GM23338 (cell line): ENCODE measurements around the gene ZFHX2.

Source experiments
- CREB1 ChIP-seq: fragments of 250-450 bp; sonication (Bioruptor Pico); IDR thresholded peaks from 2 replicates; pipeline ENCODE4 v1.5.0; 2020; ENCODE audit warnings: low read depth, mild to moderate bottlenecking, moderate library complexity
- EZH2 ChIP-seq: fragments of 200-600 bp; sonication (generic); IDR thresholded peaks from one replicate; pipeline ENCODE4 v1.8.0; 2017; ENCODE audit warnings: antibody characterized with exemption, mild to moderate bottlenecking, low read depth; ENCODE audit not compliant: unreplicated experiment
- EZH2phosphoT487 ChIP-seq: fragments of 200-600 bp; sonication (generic); IDR thresholded peaks from one replicate; pipeline ENCODE4 v1.8.1; 2018; ENCODE audit warnings: antibody characterized with exemption; ENCODE audit not compliant: unreplicated experiment
- JUNB ChIP-seq: IDR thresholded peaks from one replicate; pipeline ENCODE4 v1.6.1; 2016; ENCODE audit warnings: antibody characterized with exemption; ENCODE audit not compliant: unreplicated experiment
- NANOG ChIP-seq: IDR thresholded peaks from 2 replicates; pipeline ENCODE4 v1.6.1; 2016; ENCODE audit warnings: antibody characterized with exemption, borderline replicate concordance
- POLR2AphosphoS5 ChIP-seq: IDR thresholded peaks from 2 replicates; pipeline ENCODE4 v1.6.1; 2016; ENCODE audit warnings: antibody characterized with exemption, low read depth
- STAT1 ChIP-seq: IDR thresholded peaks from one replicate; pipeline ENCODE4 v1.6.1; 2016; ENCODE audit warnings: antibody characterized with exemption; ENCODE audit not compliant: unreplicated experiment
- ZNF331 ChIP-seq: fragments of 250-450 bp; sonication (Bioruptor Pico); IDR thresholded peaks from 2 replicates; pipeline ENCODE4 v1.5.0; 2020; ENCODE audit warnings: low read depth, mild to moderate bottlenecking, moderate library complexity
- TF ChIP-seq, protein P1 (sequence below): IDR thresholded peaks from one replicate; pipeline ENCODE4 v1.6.1; 2018; ENCODE audit warnings: antibody characterized with exemption; ENCODE audit not compliant: unreplicated experiment
- TF ChIP-seq, protein P2 (sequence below), 2 experiments: fragments of 200-600 bp in 1 of 2; sonication (generic) in 1 of 2; conservative IDR thresholded peaks; 2 replicates each; pipeline versions ENCODE4 v1.5.1 to v1.6.1; 2016 to 2017; ENCODE audit warnings: antibody characterized with exemption in 2 of 2, low read depth in 2 of 2, mild to moderate bottlenecking in 2 of 2, moderate library complexity in 1 of 2
- TF ChIP-seq, protein P3 (sequence below): IDR thresholded peaks from 2 replicates; pipeline ENCODE4 v1.6.1; 2016; ENCODE audit warnings: antibody characterized with exemption

DNA sequence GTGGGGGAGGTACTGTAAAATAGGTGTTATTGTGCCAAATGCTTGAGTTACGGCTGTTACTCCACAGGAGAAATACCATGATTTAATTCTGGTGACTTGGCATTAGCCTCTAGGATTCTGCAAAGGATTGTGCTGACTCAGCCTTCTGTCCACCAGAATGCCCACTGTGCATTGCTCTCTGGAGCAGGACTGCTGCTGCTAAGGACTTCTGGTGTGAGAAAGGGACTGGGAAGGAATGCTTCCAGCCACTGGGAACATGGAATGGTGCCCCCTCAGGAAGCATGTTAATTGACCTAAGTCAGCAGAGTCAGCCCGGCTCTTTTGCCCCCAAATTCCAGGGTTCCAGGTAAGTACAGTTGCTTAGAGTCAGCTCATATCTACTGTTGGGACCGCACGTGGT, 32.9 kb downstream of the ZFHX2 start:
- TF ChIP-seq EZH2 (no peak), POLR2AphosphoS5 (no peak), NANOG (no peak), EZH2phosphoT487 (no peak), JUNB (no peak), CREB1 (CRISPR knock-in tag) (no peak), ZNF331 (CRISPR knock-in tag) (no peak), STAT1 (no peak)
- TF ChIP-seq, protein P1, sequence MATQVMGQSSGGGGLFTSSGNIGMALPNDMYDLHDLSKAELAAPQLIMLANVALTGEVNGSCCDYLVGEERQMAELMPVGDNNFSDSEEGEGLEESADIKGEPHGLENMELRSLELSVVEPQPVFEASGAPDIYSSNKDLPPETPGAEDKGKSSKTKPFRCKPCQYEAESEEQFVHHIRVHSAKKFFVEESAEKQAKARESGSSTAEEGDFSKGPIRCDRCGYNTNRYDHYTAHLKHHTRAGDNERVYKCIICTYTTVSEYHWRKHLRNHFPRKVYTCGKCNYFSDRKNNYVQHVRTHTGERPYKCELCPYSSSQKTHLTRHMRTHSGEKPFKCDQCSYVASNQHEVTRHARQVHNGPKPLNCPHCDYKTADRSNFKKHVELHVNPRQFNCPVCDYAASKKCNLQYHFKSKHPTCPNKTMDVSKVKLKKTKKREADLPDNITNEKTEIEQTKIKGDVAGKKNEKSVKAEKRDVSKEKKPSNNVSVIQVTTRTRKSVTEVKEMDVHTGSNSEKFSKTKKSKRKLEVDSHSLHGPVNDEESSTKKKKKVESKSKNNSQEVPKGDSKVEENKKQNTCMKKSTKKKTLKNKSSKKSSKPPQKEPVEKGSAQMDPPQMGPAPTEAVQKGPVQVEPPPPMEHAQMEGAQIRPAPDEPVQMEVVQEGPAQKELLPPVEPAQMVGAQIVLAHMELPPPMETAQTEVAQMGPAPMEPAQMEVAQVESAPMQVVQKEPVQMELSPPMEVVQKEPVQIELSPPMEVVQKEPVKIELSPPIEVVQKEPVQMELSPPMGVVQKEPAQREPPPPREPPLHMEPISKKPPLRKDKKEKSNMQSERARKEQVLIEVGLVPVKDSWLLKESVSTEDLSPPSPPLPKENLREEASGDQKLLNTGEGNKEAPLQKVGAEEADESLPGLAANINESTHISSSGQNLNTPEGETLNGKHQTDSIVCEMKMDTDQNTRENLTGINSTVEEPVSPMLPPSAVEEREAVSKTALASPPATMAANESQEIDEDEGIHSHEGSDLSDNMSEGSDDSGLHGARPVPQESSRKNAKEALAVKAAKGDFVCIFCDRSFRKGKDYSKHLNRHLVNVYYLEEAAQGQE, result no peak
- TF ChIP-seq, protein P2, sequence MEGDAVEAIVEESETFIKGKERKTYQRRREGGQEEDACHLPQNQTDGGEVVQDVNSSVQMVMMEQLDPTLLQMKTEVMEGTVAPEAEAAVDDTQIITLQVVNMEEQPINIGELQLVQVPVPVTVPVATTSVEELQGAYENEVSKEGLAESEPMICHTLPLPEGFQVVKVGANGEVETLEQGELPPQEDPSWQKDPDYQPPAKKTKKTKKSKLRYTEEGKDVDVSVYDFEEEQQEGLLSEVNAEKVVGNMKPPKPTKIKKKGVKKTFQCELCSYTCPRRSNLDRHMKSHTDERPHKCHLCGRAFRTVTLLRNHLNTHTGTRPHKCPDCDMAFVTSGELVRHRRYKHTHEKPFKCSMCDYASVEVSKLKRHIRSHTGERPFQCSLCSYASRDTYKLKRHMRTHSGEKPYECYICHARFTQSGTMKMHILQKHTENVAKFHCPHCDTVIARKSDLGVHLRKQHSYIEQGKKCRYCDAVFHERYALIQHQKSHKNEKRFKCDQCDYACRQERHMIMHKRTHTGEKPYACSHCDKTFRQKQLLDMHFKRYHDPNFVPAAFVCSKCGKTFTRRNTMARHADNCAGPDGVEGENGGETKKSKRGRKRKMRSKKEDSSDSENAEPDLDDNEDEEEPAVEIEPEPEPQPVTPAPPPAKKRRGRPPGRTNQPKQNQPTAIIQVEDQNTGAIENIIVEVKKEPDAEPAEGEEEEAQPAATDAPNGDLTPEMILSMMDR (conservative IDR thresholded peaks at IDR 0.05; ENCODE audit: low read depth in 2 of 2), result no peak
- TF ChIP-seq, protein P3, sequence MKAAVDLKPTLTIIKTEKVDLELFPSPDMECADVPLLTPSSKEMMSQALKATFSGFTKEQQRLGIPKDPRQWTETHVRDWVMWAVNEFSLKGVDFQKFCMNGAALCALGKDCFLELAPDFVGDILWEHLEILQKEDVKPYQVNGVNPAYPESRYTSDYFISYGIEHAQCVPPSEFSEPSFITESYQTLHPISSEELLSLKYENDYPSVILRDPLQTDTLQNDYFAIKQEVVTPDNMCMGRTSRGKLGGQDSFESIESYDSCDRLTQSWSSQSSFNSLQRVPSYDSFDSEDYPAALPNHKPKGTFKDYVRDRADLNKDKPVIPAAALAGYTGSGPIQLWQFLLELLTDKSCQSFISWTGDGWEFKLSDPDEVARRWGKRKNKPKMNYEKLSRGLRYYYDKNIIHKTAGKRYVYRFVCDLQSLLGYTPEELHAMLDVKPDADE, result no peak
